OCI-M1 (cell line): ENCODE data around the gene TMEM205.
"Not testable (repeated sequence)": the region's sequence is repeated elsewhere in the genome, so short reads cannot be mapped to it uniquely, and the experiment has no call there.

Experiments used
- DNase-seq: peaks from one replicate; lab custom pipeline; 2025; lab: John Stamatoyannopoulos, UW

The TMEM205 gene

GRCh38 chr19:11339254-11340098 is 6.6 kb downstream of the TMEM205 start, which contains the start of gene RAB3D:
Gene RAB3D, minus strand, starts transcription at chr19:11339657. Its CDS starts 2,258 bp downstream, at chr19:11337399.
- DNase-seq = peak; percentile 99

GRCh38 chr19:11338569-11339253 is 7.4 kb downstream of the TMEM205 start:
- DNase-seq = no peak

GRCh38 chr19:11338121-11338520 is 7.9 kb downstream of the TMEM205 start:
- no peak for DNase-seq

- DNase-seq = no peak
Observed at GRCh38 chr19:11337080-11337479, 9.0 kb downstream of the TMEM205 start.

DNA sequence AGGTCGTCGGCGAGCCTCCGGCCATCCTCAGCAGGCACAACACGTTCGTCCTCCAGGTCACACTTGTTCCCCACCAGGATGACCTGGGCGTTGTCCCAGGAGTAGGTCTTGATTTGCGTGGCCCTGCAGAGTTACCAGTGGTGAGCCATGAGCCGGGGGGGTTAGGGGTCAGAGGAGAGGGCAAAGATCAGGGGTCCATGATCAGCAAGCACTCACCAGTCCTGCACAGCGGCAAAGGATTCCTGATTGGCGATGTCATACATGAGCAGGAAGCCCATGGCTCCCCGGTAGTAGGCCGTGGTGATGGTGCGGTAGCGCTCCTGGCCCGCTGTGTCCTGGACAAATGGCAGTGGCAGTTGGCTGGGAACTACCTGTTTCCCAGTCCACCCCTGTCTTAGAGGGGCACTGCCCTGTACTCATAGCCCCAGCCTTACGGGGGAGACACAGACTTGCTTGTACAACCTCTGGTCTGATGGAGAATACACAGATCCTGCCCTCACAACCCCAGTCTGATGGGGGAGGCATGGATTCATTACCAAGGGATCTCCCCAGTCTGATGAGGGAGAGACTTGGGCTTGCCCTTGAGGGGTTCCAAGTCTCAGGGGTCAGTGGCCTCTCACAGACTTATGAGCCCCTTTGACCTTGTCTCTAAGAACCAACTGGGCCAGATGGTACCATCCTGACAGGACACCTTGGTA is 10.5 kb downstream of the TMEM205 start:
- DNase-seq = no peak

DNA sequence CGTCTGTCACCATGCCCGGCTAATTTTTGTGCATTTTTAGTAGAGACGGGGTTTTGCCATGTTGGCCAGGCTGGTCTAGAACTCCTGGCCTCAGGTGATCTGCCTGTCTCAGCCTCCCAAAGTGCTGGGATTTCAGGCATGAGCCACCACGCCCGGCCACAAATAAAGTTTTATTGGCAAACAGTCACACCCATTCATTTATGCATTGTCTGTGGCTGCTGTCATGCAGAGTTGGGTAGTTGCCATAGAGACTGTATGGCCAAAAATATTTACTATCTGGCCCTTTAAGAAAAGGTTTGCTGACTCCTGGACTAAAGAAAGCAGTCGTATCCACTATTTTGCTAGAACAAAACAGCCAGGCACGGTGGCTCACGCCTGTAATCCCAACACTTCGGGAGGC is 12.2 kb downstream of the TMEM205 start:
- not testable (repeated sequence) for DNase-seq

DNA sequence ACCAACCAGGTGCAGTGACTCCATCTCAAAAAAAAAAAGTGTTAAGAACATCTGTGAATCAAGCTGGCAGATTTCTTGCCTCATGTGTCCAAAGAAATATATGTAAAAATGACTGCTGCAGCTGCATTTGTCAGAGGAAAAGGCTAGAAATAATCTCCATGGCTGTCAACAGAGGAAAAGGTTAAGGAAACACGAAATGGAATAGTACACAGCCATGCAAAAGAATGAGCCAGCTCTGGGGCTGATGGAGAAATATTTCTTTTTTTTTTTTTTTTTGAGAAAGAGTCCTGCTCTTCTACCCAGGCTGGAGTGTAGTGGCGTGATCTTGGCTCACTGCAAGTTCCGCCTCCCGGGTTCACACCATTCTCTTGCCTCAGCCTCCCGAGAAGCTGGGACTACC is 13.2 kb downstream of the TMEM205 start:
- DNase-seq = no peak

- no peak for DNase-seq
Observed at GRCh38 chr19:11331502-11331901, 14.6 kb downstream of the TMEM205 start.

GRCh38 chr19:11330127-11330526 is 15.9 kb downstream of the TMEM205 start:
- DNase-seq = no peak

DNA sequence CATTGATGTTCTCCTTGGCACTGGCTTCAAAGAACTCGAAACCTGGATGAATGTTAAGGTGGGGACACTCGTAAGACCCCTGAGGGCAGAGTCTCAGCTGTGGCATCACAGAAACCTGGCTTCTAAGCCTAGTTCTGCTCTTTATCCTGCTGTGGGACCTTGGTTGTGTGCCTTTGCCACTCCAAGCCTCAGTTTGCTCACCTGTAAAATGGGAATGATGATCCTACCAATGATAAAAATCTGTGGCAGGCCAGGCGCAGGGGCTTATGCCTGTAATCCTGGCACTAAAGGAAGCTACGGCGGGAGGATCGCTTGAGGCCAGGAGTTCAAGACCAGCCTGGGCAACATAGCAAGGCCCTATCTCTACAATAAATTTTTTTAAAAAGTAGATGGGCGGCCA is 20.5 kb downstream of the TMEM205 start:
- no peak for DNase-seq

DNA sequence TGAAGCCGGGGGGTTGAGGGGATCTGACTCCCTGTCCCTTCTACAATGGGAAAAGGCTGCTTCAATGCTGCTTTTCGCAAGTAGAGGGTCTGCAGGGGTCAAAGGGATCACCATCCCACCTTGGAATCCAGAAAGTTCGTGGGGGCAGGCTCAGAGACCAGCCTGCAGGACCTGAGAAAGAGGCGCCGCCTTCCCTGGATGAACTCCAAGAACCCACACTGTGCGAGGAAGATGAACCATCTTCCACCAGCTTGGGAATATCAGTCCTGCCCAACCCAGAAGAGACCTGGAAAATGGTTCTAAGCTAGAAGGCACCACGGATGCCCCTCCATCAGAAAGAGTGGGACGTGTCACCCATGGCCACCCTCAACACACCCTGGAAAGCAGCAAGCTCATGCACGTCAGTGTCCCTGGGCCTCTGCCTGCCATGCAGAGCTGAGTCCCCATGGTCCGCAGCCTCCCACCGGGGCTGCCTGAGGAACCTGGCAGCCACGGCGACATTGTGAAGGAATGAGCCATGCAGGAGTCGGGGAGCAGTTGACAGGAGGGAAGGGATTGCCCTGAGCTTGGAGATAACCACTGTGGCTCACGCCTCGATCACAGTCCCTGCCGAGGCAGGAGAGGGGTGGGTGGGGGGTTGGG is 21.2 kb downstream of the TMEM205 start:
- DNase-seq = no peak

GRCh38 chr19:11324079-11324661 is 21.9 kb downstream of the TMEM205 start:
- peak; percentile 99 for DNase-seq

GRCh38 chr19:11323601-11324078 is 22.4 kb downstream of the TMEM205 start:
- DNase-seq = no peak

DNA sequence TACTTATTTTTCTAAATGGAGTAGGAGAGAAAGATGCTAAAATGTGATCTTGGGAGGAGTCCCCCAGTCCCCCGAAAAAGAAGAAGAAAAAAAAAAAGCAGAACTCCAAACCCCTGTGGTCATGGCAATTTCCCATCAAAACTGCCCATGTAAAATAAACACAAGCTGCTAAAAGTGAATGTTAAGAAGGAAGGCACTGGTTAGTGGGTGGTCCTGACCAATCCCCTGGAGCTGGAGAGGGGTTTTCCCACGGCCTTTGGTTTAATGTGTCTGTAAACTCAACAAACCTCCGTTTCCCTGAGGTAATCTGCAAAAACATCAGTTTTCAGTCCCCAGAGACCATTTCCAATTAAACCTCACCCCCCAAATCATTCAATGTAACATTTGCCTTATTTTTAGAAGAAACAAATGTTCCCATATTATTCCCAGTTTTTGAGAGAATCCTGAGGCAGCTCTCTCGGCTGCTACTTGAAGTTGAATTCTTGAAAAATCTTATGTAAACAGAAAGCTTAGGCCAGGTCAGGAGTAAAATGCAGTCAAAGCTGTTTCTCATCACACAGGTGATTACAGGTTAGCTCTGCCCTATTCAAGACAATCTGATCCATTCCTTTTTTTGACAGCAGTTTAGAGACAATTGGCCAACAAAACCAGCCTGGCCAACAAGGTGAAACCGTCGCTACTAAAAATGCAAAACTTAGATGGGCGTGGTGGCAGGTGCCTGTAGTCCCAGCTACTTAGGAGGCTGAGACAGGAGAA is 23.6 kb downstream of the TMEM205 start:
- DNase-seq = peak; percentile 70

DNA sequence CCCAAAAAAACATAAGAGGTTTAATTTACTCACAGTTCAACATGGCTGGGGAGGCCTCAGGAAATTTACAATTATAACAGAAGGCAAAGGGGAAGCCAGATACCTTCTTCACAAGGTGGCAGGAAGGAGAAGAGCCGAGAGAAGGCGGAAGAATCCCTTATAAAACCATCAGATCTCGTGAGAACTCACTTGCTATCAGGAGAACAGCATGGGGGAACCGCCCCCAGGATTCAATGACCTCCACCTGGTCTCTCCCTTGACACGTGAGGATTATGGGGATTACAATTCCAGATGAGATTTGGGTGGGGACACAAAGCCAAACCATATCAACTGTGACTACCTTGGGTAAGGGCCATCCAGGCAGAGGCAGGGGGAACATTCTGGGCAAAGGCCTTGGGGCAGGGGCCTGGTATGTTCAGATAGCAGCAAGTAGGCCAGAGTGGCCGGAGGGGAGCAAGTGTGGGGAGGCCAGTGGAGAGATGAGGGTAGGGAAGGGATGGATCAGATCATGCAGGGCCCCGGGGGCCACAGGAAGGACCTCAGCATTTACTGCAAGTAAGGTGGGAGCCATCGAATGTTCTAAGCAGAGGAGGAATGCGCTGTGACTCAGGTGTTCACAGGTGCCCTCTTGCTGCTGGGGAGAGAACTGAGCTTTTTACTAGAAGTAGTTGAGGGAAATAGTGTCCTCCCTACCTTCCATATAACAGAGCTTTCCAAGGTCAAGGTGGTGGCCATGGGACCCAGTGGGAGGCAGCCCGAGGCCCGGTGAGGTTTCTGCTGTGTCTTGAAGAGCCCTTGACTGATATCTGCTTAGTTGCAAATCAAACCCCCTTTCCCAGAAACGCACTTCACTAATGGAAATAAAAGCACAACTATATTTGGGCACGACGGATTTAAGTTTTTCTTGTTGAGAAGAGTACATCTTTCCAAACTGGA is 24.6 kb downstream of the TMEM205 start:
- DNase-seq = peak; percentile 55

- DNase-seq = peak; percentile 91
Observed at GRCh38 chr19:11320278-11320995, 25.6 kb downstream of the TMEM205 start.

DNA sequence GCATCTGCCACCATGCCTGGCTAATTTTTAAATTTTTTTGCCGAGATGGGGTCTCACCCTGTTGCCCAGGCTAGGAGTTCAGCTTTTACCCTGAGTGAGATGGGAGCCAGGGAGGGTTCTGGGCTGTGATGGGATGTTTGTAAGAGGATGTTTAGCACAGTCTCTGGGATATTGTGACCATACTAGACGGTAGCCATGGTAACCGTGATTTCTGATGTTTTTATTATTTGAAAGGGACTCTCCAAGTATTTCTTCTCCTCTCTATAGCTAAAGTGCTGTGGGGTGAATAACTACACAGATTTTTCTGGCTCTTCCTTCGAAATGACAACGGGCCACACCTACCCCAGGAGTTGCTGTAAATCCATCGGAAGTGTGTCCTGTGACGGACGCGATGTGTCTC is 39.7 kb downstream of the TMEM205 start:
- no peak for DNase-seq

DNA sequence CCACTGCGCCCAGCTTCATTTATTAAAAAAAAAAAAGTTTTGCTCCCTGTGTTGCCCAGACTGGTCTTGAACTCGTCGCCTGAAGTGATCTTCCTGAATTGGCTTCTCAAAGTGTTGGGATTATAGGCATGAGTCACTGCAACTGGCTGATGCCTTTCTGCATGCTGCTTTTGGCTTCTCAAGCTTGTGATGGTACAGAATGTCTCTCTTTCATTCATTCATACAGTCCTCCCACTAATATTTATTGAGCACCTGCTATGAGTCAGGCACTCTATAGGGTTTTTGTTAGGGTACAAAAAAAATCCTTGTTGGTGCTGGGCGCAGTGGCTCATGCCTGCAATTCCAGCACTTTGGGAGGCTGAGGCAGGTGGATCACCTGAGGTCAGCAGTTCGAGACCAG is 41.1 kb downstream of the TMEM205 start:
- DNase-seq = no peak

DNA sequence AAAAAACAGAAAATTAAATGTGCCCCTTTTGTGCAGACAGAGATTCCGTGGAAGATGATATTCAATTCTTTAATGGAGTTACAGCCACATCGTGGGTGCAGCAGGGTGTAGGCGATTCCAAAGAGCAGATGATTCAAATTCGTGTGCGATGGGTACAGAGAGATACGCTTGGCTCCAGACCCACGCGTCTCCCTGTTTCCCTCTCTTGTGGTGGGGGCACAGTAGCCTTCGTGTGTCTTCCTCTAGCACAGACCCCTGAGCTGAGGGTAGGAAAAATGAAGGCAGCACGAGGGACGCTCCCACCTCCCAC is 45.3 kb downstream of the TMEM205 start:
- DNase-seq = no peak
